ENCODE results near the gene SNRNP35.

GRCh38 chr12:123488539-123489230 lies 30.7 kb downstream of the SNRNP35 start:
- TF ChIP-seq, protein P1, sequence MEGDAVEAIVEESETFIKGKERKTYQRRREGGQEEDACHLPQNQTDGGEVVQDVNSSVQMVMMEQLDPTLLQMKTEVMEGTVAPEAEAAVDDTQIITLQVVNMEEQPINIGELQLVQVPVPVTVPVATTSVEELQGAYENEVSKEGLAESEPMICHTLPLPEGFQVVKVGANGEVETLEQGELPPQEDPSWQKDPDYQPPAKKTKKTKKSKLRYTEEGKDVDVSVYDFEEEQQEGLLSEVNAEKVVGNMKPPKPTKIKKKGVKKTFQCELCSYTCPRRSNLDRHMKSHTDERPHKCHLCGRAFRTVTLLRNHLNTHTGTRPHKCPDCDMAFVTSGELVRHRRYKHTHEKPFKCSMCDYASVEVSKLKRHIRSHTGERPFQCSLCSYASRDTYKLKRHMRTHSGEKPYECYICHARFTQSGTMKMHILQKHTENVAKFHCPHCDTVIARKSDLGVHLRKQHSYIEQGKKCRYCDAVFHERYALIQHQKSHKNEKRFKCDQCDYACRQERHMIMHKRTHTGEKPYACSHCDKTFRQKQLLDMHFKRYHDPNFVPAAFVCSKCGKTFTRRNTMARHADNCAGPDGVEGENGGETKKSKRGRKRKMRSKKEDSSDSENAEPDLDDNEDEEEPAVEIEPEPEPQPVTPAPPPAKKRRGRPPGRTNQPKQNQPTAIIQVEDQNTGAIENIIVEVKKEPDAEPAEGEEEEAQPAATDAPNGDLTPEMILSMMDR (IDR thresholded peaks at IDR 0.05; ENCODE audit: insufficient read depth, low read depth, low read length) = no peak
- no peak for TF ChIP-seq EZH2 (IDR thresholded peaks at IDR 0.05; ENCODE audit: insufficient read depth, low read length)

All from astrocyte (in vitro differentiated cells and primary cell).